ENCODE data around the gene TRIM2. TPM values are rescaled to one million over a fixed set of nuclear protein-coding genes. Genes with fewer than 3 reads are reported as not detected.

Gene TRIM2
- total and polyA plus RNA-seq, 2 donors from 2014 or later, result 23.3 to 122 TPM

DNA sequence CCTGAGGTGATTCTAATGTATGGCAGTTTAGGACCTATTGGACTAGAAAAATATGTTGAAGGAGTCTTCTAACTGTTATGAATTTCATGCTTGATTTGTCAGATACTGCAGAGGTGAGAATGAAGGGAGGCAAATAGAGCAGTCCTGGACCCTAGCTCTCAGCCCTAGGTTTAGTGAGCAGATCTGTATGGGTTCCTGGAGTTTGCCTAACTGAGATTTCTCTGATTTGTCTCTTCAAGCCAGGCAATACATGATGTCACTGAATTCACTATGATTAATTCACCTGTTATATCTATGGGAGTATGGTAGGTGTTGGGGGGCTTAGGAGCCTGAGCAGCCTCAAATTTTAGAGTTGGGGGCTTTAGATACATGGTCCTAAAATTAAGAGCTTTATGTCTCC, 142.9 kb downstream of the TRIM2 start:
- intact Hi-C loops (cut with DNase I), result no loop called here

DNA sequence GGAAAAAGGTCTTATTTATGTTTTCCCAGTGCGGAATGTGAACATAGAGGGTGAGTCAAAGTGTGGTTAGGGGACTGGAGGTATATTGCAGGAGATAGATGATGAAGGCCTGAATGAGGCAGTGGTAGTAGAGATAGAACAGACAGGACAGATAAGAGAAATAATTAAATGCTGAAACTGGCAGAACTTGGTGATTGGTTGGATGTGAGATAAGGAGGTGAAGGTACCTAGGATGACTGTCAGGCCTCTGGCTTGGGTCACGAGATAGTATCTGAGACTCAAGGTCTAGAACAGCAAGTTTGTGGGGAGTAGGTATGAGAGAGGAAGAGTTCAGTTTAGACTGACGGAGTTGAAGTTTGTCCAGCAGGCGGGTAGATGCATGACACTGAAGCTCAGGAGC, 143.8 kb downstream of the TRIM2 start:
- Histone ChIP-seq H3K9ac (ENCODE audit: low read length in 3 of 3) (no peak overlapping the region), H3K36me3 (ENCODE audit: control insufficient read depth in 2 of 3, insufficient read depth in 3 of 3, low read length in 3 of 3) (no peaks in the 10 kb centered on the region), H3K4me1 (ENCODE audit: control insufficient read depth in 2 of 3, insufficient read depth in 2 of 3, low read depth in 1 of 3, low read length in 3 of 3) (peaks cover 0 to 2% (median 0%) of the 10 kb centered on the region in 3 donors), H3K9me3 (ENCODE audit: control insufficient read depth in 2 of 3, insufficient read depth in 1 of 3, low read length in 3 of 3) (no peaks in the 10 kb centered on the region), H3K27me3 (ENCODE audit: control insufficient read depth, insufficient read depth, low read length) (no peaks in the 10 kb centered on the region), H3K27ac (ENCODE audit: low read depth in 2 of 2, low read length in 2 of 2) (no peak overlapping the region), H3K4me3 (ENCODE audit: low read length in 3 of 3) (no peak overlapping the region)
- no peak for FAIRE-seq
- intact Hi-C loops (cut with DNase I), result no loop called here
- DNase-seq, result no peak
- TF ChIP-seq, protein P1, sequence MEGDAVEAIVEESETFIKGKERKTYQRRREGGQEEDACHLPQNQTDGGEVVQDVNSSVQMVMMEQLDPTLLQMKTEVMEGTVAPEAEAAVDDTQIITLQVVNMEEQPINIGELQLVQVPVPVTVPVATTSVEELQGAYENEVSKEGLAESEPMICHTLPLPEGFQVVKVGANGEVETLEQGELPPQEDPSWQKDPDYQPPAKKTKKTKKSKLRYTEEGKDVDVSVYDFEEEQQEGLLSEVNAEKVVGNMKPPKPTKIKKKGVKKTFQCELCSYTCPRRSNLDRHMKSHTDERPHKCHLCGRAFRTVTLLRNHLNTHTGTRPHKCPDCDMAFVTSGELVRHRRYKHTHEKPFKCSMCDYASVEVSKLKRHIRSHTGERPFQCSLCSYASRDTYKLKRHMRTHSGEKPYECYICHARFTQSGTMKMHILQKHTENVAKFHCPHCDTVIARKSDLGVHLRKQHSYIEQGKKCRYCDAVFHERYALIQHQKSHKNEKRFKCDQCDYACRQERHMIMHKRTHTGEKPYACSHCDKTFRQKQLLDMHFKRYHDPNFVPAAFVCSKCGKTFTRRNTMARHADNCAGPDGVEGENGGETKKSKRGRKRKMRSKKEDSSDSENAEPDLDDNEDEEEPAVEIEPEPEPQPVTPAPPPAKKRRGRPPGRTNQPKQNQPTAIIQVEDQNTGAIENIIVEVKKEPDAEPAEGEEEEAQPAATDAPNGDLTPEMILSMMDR (IDR thresholded peaks at IDR 0.05; ENCODE audit: borderline replicate concordance, extremely low read depth, insufficient read depth), result no peak

More for the DNA sequence above, 142.9 kb downstream of the TRIM2 start:
- H3K27ac ChIP-seq (ENCODE audit: low read depth in 2 of 2, low read length in 2 of 2), result no peak overlapping the region
- H3K4me3 ChIP-seq (ENCODE audit: low read length in 3 of 3), result no peak overlapping the region
- peak in 1 of 5 donors; percentile 5 for DNase-seq
- no peak overlapping the region for H3K9ac ChIP-seq (ENCODE audit: low read length in 3 of 3)
- no peaks in the 10 kb centered on the region for H3K27me3 ChIP-seq (ENCODE audit: control insufficient read depth, insufficient read depth, low read length)
- TF ChIP-seq, protein P1 (IDR thresholded peaks at IDR 0.05; ENCODE audit: borderline replicate concordance, extremely low read depth, insufficient read depth), result no peak
- no peak for FAIRE-seq
- H3K36me3 ChIP-seq (ENCODE audit: control insufficient read depth in 2 of 3, insufficient read depth in 3 of 3, low read length in 3 of 3), result no peaks in the 10 kb centered on the region
- H3K4me1 ChIP-seq (ENCODE audit: control insufficient read depth in 2 of 3, insufficient read depth in 2 of 3, low read depth in 1 of 3, low read length in 3 of 3), result peaks cover 0 to 2% (median 0%) of the 10 kb centered on the region in 3 donors
- no peaks in the 10 kb centered on the region for H3K9me3 ChIP-seq (ENCODE audit: control insufficient read depth in 2 of 3, insufficient read depth in 1 of 3, low read length in 3 of 3)

DNA sequence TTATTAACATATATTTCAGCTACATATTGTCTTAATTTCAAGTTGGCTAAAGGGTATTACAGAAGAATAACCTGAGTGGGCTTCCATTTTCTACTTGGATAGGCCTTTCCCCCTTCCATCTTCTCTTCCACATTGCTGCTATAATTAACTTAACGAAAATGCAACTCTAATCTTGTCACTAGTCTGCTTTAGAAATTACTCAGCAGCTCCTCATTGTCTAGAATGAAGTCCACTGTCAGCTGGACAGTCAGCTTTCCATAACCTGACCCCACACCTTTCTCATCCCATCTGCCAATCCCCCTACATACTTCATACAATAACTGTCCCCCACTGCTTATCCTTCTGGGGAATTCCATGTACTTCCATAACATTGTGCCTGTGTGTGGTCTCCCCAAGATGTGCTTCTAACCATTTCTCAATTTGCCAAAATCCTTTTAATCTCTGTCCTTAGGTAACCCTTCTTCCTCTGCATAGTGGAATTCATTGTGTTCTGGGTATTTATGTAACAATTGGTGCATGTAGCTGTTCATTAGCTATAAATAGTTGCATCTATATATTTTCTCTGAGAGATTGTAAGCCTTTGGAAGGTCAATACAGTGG, 145.1 kb downstream of the TRIM2 start:
- Histone ChIP-seq H3K27ac (ENCODE audit: low read depth in 2 of 2, low read length in 2 of 2) (no peak overlapping the region), H3K4me3 (ENCODE audit: low read length in 3 of 3) (no peak overlapping the region), H3K4me1 (ENCODE audit: control insufficient read depth in 2 of 3, insufficient read depth in 2 of 3, low read depth in 1 of 3, low read length in 3 of 3) (peaks cover 0 to 2% (median 0%) of the 10 kb centered on the region in 3 donors), H3K9me3 (ENCODE audit: control insufficient read depth in 2 of 3, insufficient read depth in 1 of 3, low read length in 3 of 3) (no peaks in the 10 kb centered on the region), H3K36me3 (ENCODE audit: control insufficient read depth in 2 of 3, insufficient read depth in 3 of 3, low read length in 3 of 3) (no peaks in the 10 kb centered on the region), H3K9ac (ENCODE audit: low read length in 3 of 3) (no peak overlapping the region), H3K27me3 (ENCODE audit: control insufficient read depth, insufficient read depth, low read length) (no peaks in the 10 kb centered on the region)
- intact Hi-C loops (cut with DNase I), result no loop called here
- FAIRE-seq (no peak), DNase-seq (no peak)
- TF ChIP-seq, protein P1 (IDR thresholded peaks at IDR 0.05; ENCODE audit: borderline replicate concordance, extremely low read depth, insufficient read depth), result no peak

DNA sequence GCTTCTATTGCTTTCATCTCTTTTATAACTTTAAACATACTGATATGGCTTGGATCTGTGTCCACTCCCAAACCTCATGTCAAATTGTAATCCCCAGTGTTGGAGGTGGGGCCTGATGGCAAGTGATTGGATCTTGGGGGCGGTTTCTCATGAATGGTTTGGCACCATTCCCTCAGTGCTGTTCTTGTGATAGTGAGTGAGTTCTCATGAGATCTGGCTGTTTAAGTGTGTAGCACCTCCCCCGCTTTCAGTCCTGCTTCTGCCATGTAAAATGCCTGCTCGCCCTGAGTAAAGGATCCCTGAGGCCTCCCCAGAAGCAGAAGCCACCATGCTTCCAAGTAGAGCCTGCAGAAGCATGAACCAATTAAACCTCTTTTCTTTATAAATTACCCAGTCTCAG, 157.9 kb downstream of the TRIM2 start:
- peak in 1 of 5 donors; percentile 44 for DNase-seq
- H3K9me3 ChIP-seq (ENCODE audit: control insufficient read depth in 2 of 3, insufficient read depth in 1 of 3, low read length in 3 of 3), result no peaks in the 10 kb centered on the region
- no peaks in the 10 kb centered on the region for H3K4me1 ChIP-seq (ENCODE audit: control insufficient read depth in 2 of 3, insufficient read depth in 2 of 3, low read depth in 1 of 3, low read length in 3 of 3)
- H3K27me3 ChIP-seq (ENCODE audit: control insufficient read depth, insufficient read depth, low read length), result no peaks in the 10 kb centered on the region
- no peak overlapping the region for H3K4me3 ChIP-seq (ENCODE audit: low read length in 3 of 3)
- no peak overlapping the region for H3K9ac ChIP-seq (ENCODE audit: low read length in 3 of 3)
- intact Hi-C loops (cut with DNase I), result no loop called here
- no peaks in the 10 kb centered on the region for H3K36me3 ChIP-seq (ENCODE audit: control insufficient read depth in 2 of 3, insufficient read depth in 3 of 3, low read length in 3 of 3)
- TF ChIP-seq, protein P1 (IDR thresholded peaks at IDR 0.05; ENCODE audit: borderline replicate concordance, extremely low read depth, insufficient read depth), result no peak
- H3K27ac ChIP-seq (ENCODE audit: low read depth in 2 of 2, low read length in 2 of 2), result no peak overlapping the region
- FAIRE-seq, result no peak

Measured in kidney (tissue), 14 donors.